OCI-LY1 (cell line): ENCODE results near the gene ACTL9.
"Not testable (repeated sequence)": the region's sequence is repeated elsewhere in the genome, so short reads cannot be mapped to it uniquely, and the experiment has no call there.

ENCODE experiments used
- H2AFZ ChIP-seq: fragments of 200-600 bp; sonication (generic), shearing (Covaris generic); 2 replicates; pipeline ENCODE4 v1.6.0; 2014; ENCODE audit warnings: antibody characterized with exemption, mild to moderate bottlenecking, low read length
- H3F3A ChIP-seq: fragments of 200-600 bp; sonication (generic), shearing (Covaris generic); 2 replicates; pipeline ENCODE4 v1.6.0; 2014; ENCODE audit warnings: mild to moderate bottlenecking, antibody characterized with exemption, low read length, moderate library complexity; ENCODE audit not compliant: insufficient read depth
- H3K27ac ChIP-seq: fragments of 200-600 bp; sonication (generic); 2 replicates; pipeline ENCODE4 v1.5.1; 2014; ENCODE audit warnings: low read length, mixed run types, mild to moderate bottlenecking, low read depth; ENCODE audit not compliant: poor library complexity, severe bottlenecking
- H3K27me3 ChIP-seq: fragments of 200-600 bp; sonication (generic); 2 replicates; pipeline ENCODE4 v1.6.0; 2014; ENCODE audit warnings: antibody characterized with exemption, mild to moderate bottlenecking, low read length, moderate library complexity; ENCODE audit not compliant: insufficient read depth
- H3K36me3 ChIP-seq: fragments of 200-600 bp; sonication (generic); 2 replicates; pipeline ENCODE4 v1.6.1; 2014; ENCODE audit warnings: mild to moderate bottlenecking, antibody characterized with exemption, low read length, moderate library complexity, mixed read lengths; ENCODE audit not compliant: insufficient read depth
- H3K4me1 ChIP-seq: fragments of 200-600 bp; sonication (generic); 2 replicates; pipeline ENCODE4 v1.5.1; 2014; ENCODE audit warnings: mild to moderate bottlenecking, low read length, moderate library complexity; ENCODE audit not compliant: insufficient read depth, severe bottlenecking
- H3K4me2 ChIP-seq: fragments of 200-600 bp; sonication (generic), shearing (Covaris generic); 2 replicates; pipeline ENCODE4 v1.6.1; 2014; ENCODE audit warnings: low read length
- H3K4me3 ChIP-seq: fragments of 200-600 bp; sonication (generic); 2 replicates; pipeline ENCODE4 v1.5.1; 2014; ENCODE audit warnings: low read length, low read depth, mild to moderate bottlenecking, mixed read lengths; ENCODE audit not compliant: poor library complexity, severe bottlenecking
- H3K79me2 ChIP-seq: fragments of 200-600 bp; shearing (Covaris generic); 2 replicates; pipeline ENCODE4 v1.6.1; 2016; ENCODE audit warnings: mixed run types, low read length, mixed read lengths; ENCODE audit not compliant: insufficient read depth
- H3K9ac ChIP-seq: fragments of 200-600 bp; sonication (generic), shearing (Covaris generic); 2 replicates; pipeline ENCODE4 v1.6.1; 2014; ENCODE audit warnings: mild to moderate bottlenecking, low read length, mixed read lengths
- H3K9me2 ChIP-seq: fragments of 200-600 bp; sonication (generic), shearing (Covaris generic); 2 replicates; pipeline ENCODE4 v1.6.1; 2014; ENCODE audit warnings: low read depth, mild to moderate bottlenecking, low read length, mixed read lengths
- H3K9me3 ChIP-seq: fragments of 200-600 bp; shearing (Covaris generic); 2 replicates; pipeline ENCODE4 v1.6.1; 2014; ENCODE audit warnings: low read length, mixed read lengths
- H4K20me1 ChIP-seq: fragments of 200-600 bp; sonication (generic), shearing (Covaris generic); 2 replicates; pipeline ENCODE4 v1.6.0; 2016; ENCODE audit warnings: mild to moderate bottlenecking, low read length; ENCODE audit not compliant: insufficient read depth
- CTCF ChIP-seq: fragments of 200-600 bp; sonication (generic), shearing (Covaris generic); IDR thresholded peaks from 2 replicates; pipeline ENCODE4 v1.5.1; 2017; ENCODE audit warnings: mild to moderate bottlenecking, antibody characterized with exemption, low read length, moderate library complexity, mixed read lengths
- EZH2 ChIP-seq: fragments of 200-600 bp; sonication (generic), shearing (Covaris generic); IDR thresholded peaks from 2 replicates; pipeline ENCODE4 v1.8.0; 2017; ENCODE audit warnings: borderline replicate concordance, mixed run types, mild to moderate bottlenecking, antibody characterized with exemption, low read length, moderate library complexity, mixed read lengths

ACTL9 gene

GRCh38 chr19:8705742-8706141 is 7.1 kb upstream of the ACTL9 start:
- no peaks in the 10 kb centered on the region for H4K20me1 ChIP-seq
- no peaks in the 10 kb centered on the region for H3F3A ChIP-seq
- H3K9me3 ChIP-seq, result no peaks in the 10 kb centered on the region
- no peak overlapping the region for H3K4me2 ChIP-seq
- no peak overlapping the region for H3K9ac ChIP-seq
- no peak overlapping the region for H3K4me3 ChIP-seq
- H3K27me3 ChIP-seq, result no peaks in the 10 kb centered on the region
- TF ChIP-seq CTCF, result no peak
- TF ChIP-seq EZH2, result no peak
- no peak overlapping the region for H2AFZ ChIP-seq
- H3K79me2 ChIP-seq, result no peaks in the 10 kb centered on the region
- H3K4me1 ChIP-seq, result no peaks in the 10 kb centered on the region
- no peaks in the 10 kb centered on the region for H3K9me2 ChIP-seq
- H3K36me3 ChIP-seq, result no peaks in the 10 kb centered on the region
- H3K27ac ChIP-seq, result no peak overlapping the region

- H3K79me2 ChIP-seq, H3K9me3 ChIP-seq, H3K36me3 ChIP-seq, H3K27ac ChIP-seq, H3K9me2 ChIP-seq, H3K4me3 ChIP-seq, H3K9ac ChIP-seq, H4K20me1 ChIP-seq, H2AFZ ChIP-seq, H3K27me3 ChIP-seq, H3K4me1 ChIP-seq, H3K4me2 ChIP-seq, H3F3A ChIP-seq: not testable (repeated sequence)
Measured at GRCh38 chr19:8705304-8705703, 6.7 kb upstream of the ACTL9 start.

DNA sequence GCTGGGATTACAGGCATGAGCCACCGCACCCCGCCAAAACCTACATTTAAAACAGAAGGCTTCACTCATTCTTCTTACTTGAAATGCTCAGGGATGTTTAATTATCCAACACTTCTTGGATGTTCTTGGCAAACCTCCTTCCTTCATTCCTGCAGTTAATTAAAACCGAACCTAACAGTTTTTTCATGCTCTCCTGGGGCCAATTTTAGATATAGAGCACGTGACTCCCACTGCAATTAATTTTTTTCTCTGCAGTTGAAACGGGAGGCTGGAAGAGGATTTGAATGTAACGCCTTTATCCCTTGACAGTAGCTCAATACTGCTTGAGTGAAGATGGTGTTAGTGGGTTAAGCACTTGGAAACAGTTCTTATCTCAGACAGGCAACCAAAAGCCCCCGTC is 4.6 kb upstream of the ACTL9 start:
- Histone ChIP-seq H3K9ac (no peak overlapping the region), H3K4me1 (no peaks in the 10 kb centered on the region), H2AFZ (no peak overlapping the region), H3K36me3 (no peaks in the 10 kb centered on the region), H3K9me3 (no peaks in the 10 kb centered on the region), H3K27me3 (no peaks in the 10 kb centered on the region), H3K79me2 (no peaks in the 10 kb centered on the region), H3K27ac (no peak overlapping the region), H3F3A (no peaks in the 10 kb centered on the region), H3K9me2 (no peaks in the 10 kb centered on the region), H3K4me2 (no peak overlapping the region), H3K4me3 (no peak overlapping the region), H4K20me1 (no peaks in the 10 kb centered on the region)
- TF ChIP-seq CTCF (no peak), EZH2 (no peak)

DNA sequence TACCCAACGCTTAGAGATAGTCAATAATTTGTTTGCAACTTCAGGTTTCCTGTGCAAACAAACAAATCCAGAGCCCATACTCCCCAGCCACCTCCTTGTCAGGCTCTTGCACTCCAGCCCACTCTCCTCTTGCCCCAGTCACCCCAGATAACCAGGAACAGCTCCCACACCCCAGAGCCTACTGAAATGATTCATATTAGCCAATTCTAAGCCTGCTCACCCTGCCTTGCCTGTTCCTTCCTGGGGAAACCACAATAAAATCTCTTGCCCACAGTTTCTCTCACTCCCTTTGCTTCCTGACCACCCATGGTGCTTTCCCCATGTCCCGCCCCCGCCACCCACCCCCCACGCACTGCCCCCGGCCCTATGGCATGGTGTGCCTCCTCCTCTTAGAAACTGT is 3.8 kb upstream of the ACTL9 start:
- no peak overlapping the region for H2AFZ ChIP-seq
- TF ChIP-seq CTCF (no peak), EZH2 (no peak)

More for the DNA sequence above, 3.8 kb upstream of the ACTL9 start:
- Histone ChIP-seq H3K4me1 (no peaks in the 10 kb centered on the region), H3K9ac (no peak overlapping the region), H3K4me2 (no peak overlapping the region), H3K27me3 (no peaks in the 10 kb centered on the region), H3K9me2 (no peaks in the 10 kb centered on the region), H3K36me3 (no peaks in the 10 kb centered on the region), H3K9me3 (no peaks in the 10 kb centered on the region), H4K20me1 (no peaks in the 10 kb centered on the region), H3K27ac (no peak overlapping the region), H3K79me2 (no peaks in the 10 kb centered on the region), H3F3A (no peaks in the 10 kb centered on the region), H3K4me3 (no peak overlapping the region)
